ENCODE results near the gene GRM5. TPM values are rescaled to one million over a fixed set of nuclear protein-coding genes. Genes with fewer than 3 reads are reported as not detected.

GRM5 gene
- total RNA-seq, 2 donors from 2014 or later = 1.4 to 8.6 TPM

GRCh38 chr11:88534185-88534584 is 531.6 kb downstream of the GRM5 start:
- no peak for DNase-seq (ENCODE audit: low spot score)
- TF ChIP-seq CTCF (IDR thresholded peaks at IDR 0.05) = no peak
- H3K9me3 ChIP-seq = no peaks in the 10 kb centered on the region
- ATAC-seq (ENCODE audit: insufficient number of reproducible peaks, low FRiP score, low read depth) = no peak
- no peaks in the 10 kb centered on the region for H3K36me3 ChIP-seq
- no peak overlapping the region for H3K4me3 ChIP-seq
- no peak overlapping the region for H3K27ac ChIP-seq
- H3K4me1 ChIP-seq (ENCODE audit: control insufficient read depth in 1 of 2, low read depth in 2 of 2) = peaks cover 6 to 8% of the 10 kb centered on the region in 2 donors
- H3K27me3 ChIP-seq (replicated peaks; ENCODE audit: insufficient read depth) = no peaks in the 10 kb centered on the region

DNA sequence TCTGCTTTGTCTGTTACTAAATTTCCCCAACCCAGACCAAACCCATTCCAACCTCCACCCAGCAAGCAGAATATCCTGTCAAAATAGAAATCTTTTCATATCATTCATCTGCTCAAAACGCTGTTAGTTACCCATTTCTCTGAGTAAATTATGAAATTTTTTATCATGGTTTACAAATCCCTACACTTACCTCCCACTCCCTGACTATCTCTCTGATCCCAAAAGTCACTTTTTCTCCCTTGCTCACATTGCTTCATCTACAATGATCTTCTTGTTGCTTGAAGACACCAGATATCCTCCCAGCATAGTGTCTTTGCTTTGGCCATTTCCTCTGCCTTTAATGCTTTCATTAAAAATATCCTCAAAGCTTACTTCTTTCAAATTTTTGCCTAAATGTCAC is 532.8 kb downstream of the GRM5 start:
- no peak for ATAC-seq (ENCODE audit: insufficient number of reproducible peaks, low FRiP score, low read depth)
- Histone ChIP-seq H3K4me3 (no peak overlapping the region), H3K27ac (no peak overlapping the region), H3K9me3 (no peaks in the 10 kb centered on the region), H3K27me3 (replicated peaks; ENCODE audit: insufficient read depth) (no peaks in the 10 kb centered on the region), H3K4me1 (ENCODE audit: control insufficient read depth in 1 of 2, low read depth in 2 of 2) (peaks cover 6 to 8% of the 10 kb centered on the region in 2 donors), H3K36me3 (no peaks in the 10 kb centered on the region)
- no peak for DNase-seq (ENCODE audit: low spot score)
- TF ChIP-seq CTCF (IDR thresholded peaks at IDR 0.05) = no peak

DNA sequence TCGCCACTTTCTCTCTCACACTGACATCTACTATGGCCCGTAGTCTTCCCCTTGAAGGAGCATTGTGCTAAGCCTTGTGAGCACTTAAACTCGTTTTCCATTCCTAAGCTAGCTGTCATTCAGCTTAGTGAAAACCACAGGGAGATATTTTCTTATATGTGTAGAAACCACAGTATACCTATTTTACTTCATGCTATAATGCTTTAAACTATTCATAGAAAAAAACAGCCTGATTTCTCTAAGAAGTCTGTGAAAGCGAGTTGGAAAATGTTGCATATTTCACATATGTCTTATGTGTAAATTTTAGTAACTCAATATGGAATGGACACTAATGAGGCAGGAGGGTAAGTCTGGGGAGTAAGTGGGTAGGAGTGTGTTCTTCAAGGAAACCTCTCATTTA is 534.0 kb downstream of the GRM5 start:
- DNase-seq (ENCODE audit: low spot score) = no peak
- H3K9me3 ChIP-seq = no peaks in the 10 kb centered on the region
- H3K27ac ChIP-seq = no peak overlapping the region
- ATAC-seq (ENCODE audit: insufficient number of reproducible peaks, low FRiP score, low read depth) = no peak
- H3K27me3 ChIP-seq (replicated peaks; ENCODE audit: insufficient read depth) = no peaks in the 10 kb centered on the region
- H3K4me1 ChIP-seq (ENCODE audit: control insufficient read depth in 1 of 2, low read depth in 2 of 2) = peaks cover 6 to 8% of the 10 kb centered on the region in 2 donors
- no peak for TF ChIP-seq CTCF (IDR thresholded peaks at IDR 0.05)
- H3K4me3 ChIP-seq = no peak overlapping the region
- H3K36me3 ChIP-seq = no peaks in the 10 kb centered on the region

DNA sequence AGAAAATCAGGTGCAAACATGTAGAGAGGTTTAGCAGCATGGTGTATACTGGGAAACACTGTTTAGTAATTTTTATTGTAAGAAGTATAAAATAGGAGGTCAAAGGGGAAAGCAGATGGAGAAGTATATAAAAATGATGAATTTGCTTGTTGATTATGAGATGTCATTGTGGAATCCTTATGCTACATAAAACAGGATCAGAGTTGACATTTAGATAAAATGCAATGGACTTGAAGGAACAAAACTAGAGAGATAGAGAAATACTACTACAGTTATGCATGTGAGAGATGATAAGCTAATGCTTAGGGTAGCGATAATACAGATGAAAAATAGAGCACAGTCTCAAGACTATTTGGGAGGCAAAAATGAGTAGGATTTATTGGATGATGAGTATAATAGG is 536.4 kb downstream of the GRM5 start:
- no peak overlapping the region for H3K27ac ChIP-seq
- ATAC-seq (ENCODE audit: insufficient number of reproducible peaks, low FRiP score, low read depth) (no peak), DNase-seq (ENCODE audit: low spot score) (no peak)
- H3K36me3 ChIP-seq = no peaks in the 10 kb centered on the region
- no peaks in the 10 kb centered on the region for H3K27me3 ChIP-seq (replicated peaks; ENCODE audit: insufficient read depth)
- H3K4me3 ChIP-seq = no peak overlapping the region
- TF ChIP-seq CTCF (IDR thresholded peaks at IDR 0.05) = no peak
- H3K9me3 ChIP-seq = no peaks in the 10 kb centered on the region
- no peaks in the 10 kb centered on the region for H3K4me1 ChIP-seq (ENCODE audit: control insufficient read depth in 1 of 2, low read depth in 2 of 2)

GRCh38 chr11:88523386-88524071 is 542.3 kb downstream of the GRM5 start:
- Histone ChIP-seq H3K9me3 (no peaks in the 10 kb centered on the region), H3K36me3 (no peaks in the 10 kb centered on the region), H3K27ac (no peak overlapping the region), H3K27me3 (replicated peaks; ENCODE audit: insufficient read depth) (no peaks in the 10 kb centered on the region), H3K4me3 (no peak overlapping the region), H3K4me1 (ENCODE audit: control insufficient read depth in 1 of 2, low read depth in 2 of 2) (no peaks in the 10 kb centered on the region)
- no peak for TF ChIP-seq CTCF (IDR thresholded peaks at IDR 0.05)
- no peak for ATAC-seq (ENCODE audit: insufficient number of reproducible peaks, low FRiP score, low read depth)
- no peak for DNase-seq (ENCODE audit: low spot score)

Measured in thoracic aorta (tissue), 2 donors.